CD14-positive monocyte (primary cell): ENCODE data around the gene BBS4. TPM values are rescaled to one million over a fixed set of nuclear protein-coding genes. Genes with fewer than 3 reads are reported as not detected.

Experiments
- DNase-seq, 3 donors: peaks; one replicate each; pipeline ENCODE4 v3.0.0-alpha.2; 2011 to 2022
- H2AFZ ChIP-seq: 2 replicates; pipeline ENCODE4 v1.6.0; 2012; ENCODE audit warnings: mild to moderate bottlenecking, low read depth, low read length, inconsistent platforms; ENCODE audit not compliant: insufficient read depth, poor library complexity, severe bottlenecking
- H3K27ac ChIP-seq, 2 donors: 1 replicate in 1 of 2; 2 replicates in 1 of 2; pipeline ENCODE4 v1.5.1; 2012 to 2013; ENCODE audit warnings: low read length in 2 of 2, control low read depth in 1 of 2, inconsistent platforms in 1 of 2, low read depth in 1 of 2, mild to moderate bottlenecking in 1 of 2
- H3K27me3 ChIP-seq, 2 donors: one replicate each; pipeline versions ENCODE4 v1.6.0 to v1.6.1; 2011 to 2013; ENCODE audit warnings: low read length in 2 of 2; ENCODE audit not compliant: control insufficient read depth in 2 of 2, insufficient read depth in 2 of 2
- H3K36me3 ChIP-seq, 2 donors: replicated peaks in 1 of 2; 1 replicate in 1 of 2; 2 replicates in 1 of 2; pipeline versions ENCODE4 v1.5.1 to v1.6.1; 2012 to 2013; ENCODE audit warnings: low read length in 2 of 2, control low read depth in 1 of 2, inconsistent platforms in 1 of 2, mild to moderate bottlenecking in 1 of 2; ENCODE audit not compliant: insufficient read depth in 2 of 2, control insufficient read depth in 1 of 2
- H3K4me1 ChIP-seq, 2 donors: 1 replicate in 1 of 2; 2 replicates in 1 of 2; pipeline versions ENCODE4 v1.5.1 to v1.6.1; 2012 to 2013; ENCODE audit warnings: low read length in 2 of 2, control low read depth in 1 of 2, inconsistent platforms in 1 of 2, mild to moderate bottlenecking in 1 of 2, moderate library complexity in 1 of 2; ENCODE audit not compliant: insufficient read depth in 2 of 2, control insufficient read depth in 1 of 2
- H3K4me2 ChIP-seq: replicated peaks from 2 replicates; pipeline ENCODE3; 2012; ENCODE audit warnings: low read length, moderate library complexity, mild to moderate bottlenecking; ENCODE audit not compliant: poor library complexity, severe bottlenecking; ENCODE audit errors: extremely low read depth
- H3K4me3 ChIP-seq, 3 experiments: fragments of 200-600 bp in 1 of 3; sonication (generic) in 1 of 3; replicated peaks in 1 of 3; 1 replicate in 2 of 3; 2 replicates in 1 of 3; pipeline ENCODE4 v1.5.1; 2011 to 2013; ENCODE audit warnings: low read length in 3 of 3, mild to moderate bottlenecking in 3 of 3, control low read depth in 2 of 3, low read depth in 2 of 3, inconsistent platforms in 1 of 3, moderate library complexity in 1 of 3
- H3K79me2 ChIP-seq: 2 replicates; pipeline ENCODE4 v1.6.0; 2012; ENCODE audit warnings: mild to moderate bottlenecking, control low read depth, inconsistent platforms, low read length, moderate library complexity; ENCODE audit not compliant: insufficient read depth
- H3K9ac ChIP-seq: 2 replicates; pipeline ENCODE4 v1.6.0; 2017; ENCODE audit warnings: low read length, mild to moderate bottlenecking; ENCODE audit not compliant: insufficient read depth, poor library complexity, severe bottlenecking
- H3K9me3 ChIP-seq, 2 donors: replicated peaks in 1 of 2; 1 replicate in 1 of 2; 2 replicates in 1 of 2; pipeline versions ENCODE4 v1.5.1 to v1.6.1; 2012 to 2013; ENCODE audit warnings: low read length in 2 of 2, control low read depth in 1 of 2; ENCODE audit not compliant: control insufficient read depth in 1 of 2, insufficient read depth in 1 of 2
- H4K20me1 ChIP-seq: 2 replicates; pipeline ENCODE4 v1.6.0; 2012; ENCODE audit warnings: mild to moderate bottlenecking, low read length, control low read depth, moderate library complexity; ENCODE audit not compliant: insufficient read depth
- H3K27ac Mint-ChIP-seq, 7 donors: one replicate each; pipeline ENCODE4 v1.8.0; 2020; ENCODE audit warnings: mild to moderate bottlenecking in 7 of 7, mixed read lengths in 7 of 7, moderate library complexity in 6 of 7, inconsistent platforms in 2 of 7
- H3K27me3 Mint-ChIP-seq, 3 donors: one replicate each; pipeline ENCODE4 v1.8.0; 2021 to 2022; ENCODE audit warnings: low read depth in 3 of 3, mild to moderate bottlenecking in 3 of 3, mixed read lengths in 3 of 3, moderate library complexity in 3 of 3, inconsistent platforms in 1 of 3
- H3K36me3 Mint-ChIP-seq, 2 donors: one replicate each; pipeline ENCODE4 v1.8.0; 2020; ENCODE audit warnings: mixed read lengths in 2 of 2, inconsistent platforms in 1 of 2, mild to moderate bottlenecking in 1 of 2
- H3K4me1 Mint-ChIP-seq: one replicate; pipeline ENCODE4 v1.8.0; 2020; ENCODE audit warnings: mild to moderate bottlenecking, mixed read lengths
- H3K4me3 Mint-ChIP-seq, 2 donors: one replicate each; pipeline ENCODE4 v1.8.0; 2020; ENCODE audit warnings: mild to moderate bottlenecking in 2 of 2, mixed read lengths in 2 of 2, moderate library complexity in 1 of 2
- H3K9me3 Mint-ChIP-seq, 7 donors: one replicate each; pipeline ENCODE4 v1.8.0; 2020 to 2022; ENCODE audit warnings: mixed read lengths in 7 of 7, mild to moderate bottlenecking in 6 of 7, moderate library complexity in 6 of 7, inconsistent platforms in 2 of 7
- WGBS: methylation state at CpG from one replicate; pipeline ENCODE4 v1.1.5; 2013; ENCODE audit warnings: missing lambda C conversion rate; ENCODE audit not compliant: insufficient coverage; 5-methylcytosine and 5-hydroxymethylcytosine counted together
- intact Hi-C, 2 donors: fragments of 100-400 bp; cut with micrococcal nuclease; formaldehyde crosslinking; loops; one replicate each; pipeline versions ENCODE4 v1.15.0 to v1.15.1; 2023
- polyA plus RNA-seq, 3 donors: library from polyadenylated mRNA; depleted of rRNA in 1 of 3; unstranded in 2 of 3; stranded (reverse) in 1 of 3; fragments of 300-500 nt in 2 of 3; fragments of >200 nt in 1 of 3; fragmentation: Illumina TruSeq in 2 of 3; gene quantifications; 1 replicate in 2 of 3; 2 replicates in 1 of 3; pipeline ENCODE4 v1.2.3, GENCODE V29; 2012 to 2021
- TF ChIP-seq, protein P1 (sequence below): fragments of 200-600 bp; IDR thresholded peaks from one replicate; pipeline ENCODE4 v1.8.0; 2022; ENCODE audit warnings: antibody characterized with exemption, mild to moderate bottlenecking

The BBS4 gene
- polyA plus RNA-seq, 3 donors = 4.0 to 7.6 (median 4.1) TPM

DNA sequence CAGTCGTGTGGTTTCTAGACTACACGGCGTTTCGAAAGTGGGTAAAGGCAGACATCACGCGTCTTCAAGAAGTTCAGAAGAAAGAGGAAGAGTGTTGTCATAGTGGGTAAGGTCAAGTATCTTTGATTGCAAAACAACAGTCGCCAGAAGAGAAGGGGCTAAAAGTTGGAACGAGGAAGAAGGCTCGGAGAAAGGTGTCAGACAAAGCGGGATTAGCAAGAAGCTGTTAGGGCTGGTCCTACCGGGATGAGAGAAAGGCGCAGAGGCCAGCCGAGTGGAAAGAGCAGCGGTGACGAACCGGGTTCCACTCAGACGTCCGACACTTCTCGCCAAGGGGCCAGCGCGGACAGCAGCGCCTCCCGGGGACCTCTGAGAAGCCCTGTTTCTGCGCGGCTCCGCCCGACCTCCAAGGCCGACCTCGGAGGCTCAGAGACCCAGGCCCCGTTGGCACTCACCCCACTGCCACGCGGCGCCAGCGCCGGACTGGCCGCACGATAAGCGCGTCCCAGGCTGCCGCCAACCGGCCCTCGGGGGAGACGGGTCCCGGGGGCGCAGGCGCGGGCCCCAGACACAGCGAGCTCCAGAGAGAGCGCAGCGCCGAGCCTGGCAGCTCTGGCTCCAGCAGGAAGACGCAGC lies 97.1 kb downstream of the BBS4 start:
- Mint-ChIP-seq H3K9me3 (no peaks in the 10 kb centered on the region), H3K4me3 (peak overlapping the region; percentile 88 to 97), H3K36me3 (peaks cover 34 to 39% of the 10 kb centered on the region in 2 donors), H3K4me1 (peaks cover 47% of the 10 kb centered on the region), H3K27me3 (peaks cover 0 to 2% (median 1%) of the 10 kb centered on the region in 3 donors), H3K27ac (peak overlapping the region; percentile 97 to 100 (median 99))
- peaks cover 46% of the 10 kb centered on the region for H4K20me1 ChIP-seq
- H3K9me3 ChIP-seq = no peaks in the 10 kb centered on the region
- peaks cover 26 to 33% of the 10 kb centered on the region in 2 donors for H3K36me3 ChIP-seq
- peak overlapping the region; percentile 97 to 100 for H3K27ac ChIP-seq
- intact Hi-C loops = loop anchor here (10.0 kb wide), 2 partner anchors 308 to 458 kb away; partner anchors contain the start of genes ARIH1 (in 2 of the 2) and CELF6 (in 1 of the 2)
- WGBS = under 1% methylated on average over 52 of the region's 52 CpGs
- H3K27me3 ChIP-seq = no peaks in the 10 kb centered on the region
- peak overlapping the region; percentile 79 for H3K4me2 ChIP-seq
- peak; percentile 93 to 95 (median 95) for DNase-seq
- H3K4me1 ChIP-seq = peaks cover 30 to 39% of the 10 kb centered on the region in 2 donors
- H3K9ac ChIP-seq = peak overlapping the region; percentile 100
- TF ChIP-seq, protein P1, sequence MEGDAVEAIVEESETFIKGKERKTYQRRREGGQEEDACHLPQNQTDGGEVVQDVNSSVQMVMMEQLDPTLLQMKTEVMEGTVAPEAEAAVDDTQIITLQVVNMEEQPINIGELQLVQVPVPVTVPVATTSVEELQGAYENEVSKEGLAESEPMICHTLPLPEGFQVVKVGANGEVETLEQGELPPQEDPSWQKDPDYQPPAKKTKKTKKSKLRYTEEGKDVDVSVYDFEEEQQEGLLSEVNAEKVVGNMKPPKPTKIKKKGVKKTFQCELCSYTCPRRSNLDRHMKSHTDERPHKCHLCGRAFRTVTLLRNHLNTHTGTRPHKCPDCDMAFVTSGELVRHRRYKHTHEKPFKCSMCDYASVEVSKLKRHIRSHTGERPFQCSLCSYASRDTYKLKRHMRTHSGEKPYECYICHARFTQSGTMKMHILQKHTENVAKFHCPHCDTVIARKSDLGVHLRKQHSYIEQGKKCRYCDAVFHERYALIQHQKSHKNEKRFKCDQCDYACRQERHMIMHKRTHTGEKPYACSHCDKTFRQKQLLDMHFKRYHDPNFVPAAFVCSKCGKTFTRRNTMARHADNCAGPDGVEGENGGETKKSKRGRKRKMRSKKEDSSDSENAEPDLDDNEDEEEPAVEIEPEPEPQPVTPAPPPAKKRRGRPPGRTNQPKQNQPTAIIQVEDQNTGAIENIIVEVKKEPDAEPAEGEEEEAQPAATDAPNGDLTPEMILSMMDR = no peak
- H3K4me3 ChIP-seq = peak overlapping the region; percentile 73 to 91 (median 88)
- H2AFZ ChIP-seq = peak overlapping the region; percentile 29
- peaks cover 50% of the 10 kb centered on the region for H3K79me2 ChIP-seq

DNA sequence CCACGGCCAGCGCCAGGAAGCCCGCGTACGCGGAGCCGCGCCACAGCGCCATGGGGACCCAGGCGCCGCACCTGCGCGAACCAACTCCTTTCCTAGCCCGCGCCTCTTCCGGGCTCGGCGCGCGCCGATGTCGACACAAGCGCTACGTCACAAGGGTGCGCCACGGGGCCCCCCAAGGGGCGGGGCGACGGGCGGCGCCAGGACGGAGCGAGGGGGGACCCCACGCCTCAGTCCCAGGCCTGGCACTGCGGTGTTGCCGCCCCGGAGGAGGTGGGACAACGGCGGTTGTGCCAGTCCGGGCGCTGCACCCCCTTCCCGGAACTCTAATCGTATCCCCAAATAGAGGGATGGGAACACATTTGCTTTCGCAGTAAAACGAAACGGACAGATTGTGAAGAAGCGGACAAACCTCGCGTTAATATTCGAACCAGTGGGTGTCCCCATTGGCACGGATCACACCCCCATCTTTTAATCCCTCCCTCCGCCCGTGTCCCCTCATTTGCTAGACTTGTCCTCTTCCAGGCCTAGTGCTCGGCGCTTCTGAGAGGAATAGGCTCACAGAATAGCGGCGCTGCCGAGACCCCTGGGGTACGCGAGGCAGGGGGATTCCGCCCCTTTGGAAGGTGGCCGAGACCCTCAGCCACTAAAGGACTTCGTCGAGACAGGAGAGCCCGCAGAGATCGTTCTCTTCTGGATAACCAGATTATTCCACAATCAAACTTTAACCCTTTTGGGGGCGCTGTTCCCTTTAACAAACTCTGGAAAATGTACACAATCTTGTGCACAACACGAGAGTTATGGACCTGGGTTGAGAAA lies 97.8 kb downstream of the BBS4 start, which contains the start of gene ADPGK:
TSS of gene ADPGK (minus strand) at position 119 of the 816 bp plus-strand sequence. CDS start at position 52, 67 bp downstream.
- H3K4me3 Mint-ChIP-seq = peak within 1 kb of the TSS; percentile 88 to 97
- H3K4me2 ChIP-seq = peak within 1 kb of the TSS; percentile 79
- peak within 1 kb of the TSS; percentile 73 to 91 (median 88) for H3K4me3 ChIP-seq
- H3K4me1 Mint-ChIP-seq = peaks cover 45% of the 10 kb centered on the region
- peak within 1 kb of the TSS; percentile 97 to 100 for H3K27ac ChIP-seq
- peak; percentile 83 to 95 (median 92) for DNase-seq
- intact Hi-C loops = loop anchor here (10.0 kb wide), 2 partner anchors 309 to 459 kb away; partner anchors contain the start of genes ARIH1 (in 2 of the 2) and CELF6 (in 1 of the 2)
- H2AFZ ChIP-seq = peak within 1 kb of the TSS; percentile 46
- H3K4me1 ChIP-seq = peaks cover 30 to 39% of the 10 kb centered on the region in 2 donors
- H3K36me3 Mint-ChIP-seq = peaks cover 28 to 31% of the 10 kb centered on the region in 2 donors
- under 1% methylated on average over 66 of the region's 68 CpGs for WGBS
- H3K36me3 ChIP-seq = peaks cover 20 to 26% of the 10 kb centered on the region in 2 donors
- H3K27me3 ChIP-seq = no peaks in the 10 kb centered on the region
- H3K9me3 Mint-ChIP-seq = no peaks in the 10 kb centered on the region
- H3K27me3 Mint-ChIP-seq = peaks cover 0 to 2% (median 1%) of the 10 kb centered on the region in 3 donors
- H3K79me2 ChIP-seq = peaks cover 43% of the 10 kb centered on the region
- no peaks in the 10 kb centered on the region for H3K9me3 ChIP-seq
- H4K20me1 ChIP-seq = peaks cover 39% of the 10 kb centered on the region
- TF ChIP-seq, protein P1 = no peak
- peak within 1 kb of the TSS; percentile 100 for H3K9ac ChIP-seq
- H3K27ac Mint-ChIP-seq = peak within 1 kb of the TSS; percentile 97 to 100 (median 99)
